Embryonic facial prominence (tissue), 1 donor: ENCODE data around the gene SV2B.

Source experiments
- DNase-seq: peaks from one replicate; pipeline ENCODE4 v3.0.0-alpha.2; 2016; ENCODE audit errors: extremely low spot score

SV2B gene

DNA sequence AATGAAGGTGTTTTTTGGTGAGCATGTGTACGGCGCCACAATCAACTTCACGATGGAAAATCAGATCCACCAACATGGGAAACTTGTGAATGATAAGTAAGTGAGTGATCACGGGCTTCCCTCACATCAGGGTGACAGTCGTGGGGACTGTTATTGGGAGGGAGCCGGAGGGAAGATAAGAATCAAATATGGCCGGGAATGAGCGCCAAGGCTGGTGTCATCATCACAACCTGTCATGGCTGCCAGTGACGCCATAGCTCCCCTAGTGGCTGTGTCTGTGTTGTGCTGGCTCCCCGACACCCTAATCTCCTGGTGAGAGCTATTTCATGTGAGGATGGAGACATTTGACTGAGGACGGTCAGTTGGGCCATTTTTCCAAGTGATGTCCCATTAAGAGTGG lies 168.5 kb downstream of the SV2B start:
- DNase-seq, result no peak

DNA sequence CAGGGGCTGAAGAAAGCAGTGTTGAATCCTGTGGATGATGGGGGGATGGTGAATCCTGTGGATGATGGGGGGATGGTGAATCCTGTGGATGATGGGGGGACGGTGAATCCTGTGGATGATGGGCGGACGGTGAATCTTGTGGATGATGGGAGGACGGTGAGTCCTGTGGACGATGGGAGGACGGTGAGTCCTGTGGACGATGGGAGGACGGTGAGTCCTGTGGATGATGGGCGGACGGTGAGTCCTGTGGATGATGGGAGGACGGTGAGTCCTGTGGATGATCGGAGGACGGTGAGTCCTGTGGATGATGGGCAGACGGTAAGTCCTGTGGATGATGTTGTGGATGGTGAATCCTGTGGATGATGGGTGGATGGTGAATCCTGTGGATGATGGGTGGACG lies 170.7 kb downstream of the SV2B start:
- no peak for DNase-seq

DNA sequence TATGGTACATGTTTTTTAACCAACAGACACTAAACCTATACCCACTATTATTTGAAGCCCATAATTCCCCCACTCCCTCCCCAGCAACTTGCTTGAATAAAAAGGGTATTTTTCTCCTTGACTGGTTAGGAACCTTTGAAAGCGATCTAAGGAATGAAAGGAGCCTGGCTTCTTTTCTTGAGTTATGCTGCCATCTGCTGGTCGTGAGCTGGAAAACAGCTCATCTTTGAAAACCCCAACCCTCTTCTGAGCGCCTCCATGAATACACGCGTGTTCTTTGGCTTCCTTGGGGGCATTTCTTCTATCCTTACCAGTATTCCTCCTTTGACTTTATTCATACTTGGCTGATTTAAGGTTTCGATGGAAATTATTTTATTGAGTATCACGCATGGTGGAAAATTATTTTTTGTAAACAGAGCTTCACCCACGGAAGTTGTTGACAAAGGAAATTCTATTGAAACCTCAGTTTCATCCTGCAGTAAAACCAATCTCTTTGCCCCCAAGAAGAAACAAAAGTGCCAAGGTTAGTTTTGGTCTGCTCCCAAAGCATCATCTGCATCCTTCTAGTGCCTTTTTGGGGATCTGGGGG lies 171.6 kb downstream of the SV2B start:
- DNase-seq, result peak; percentile 53

DNA sequence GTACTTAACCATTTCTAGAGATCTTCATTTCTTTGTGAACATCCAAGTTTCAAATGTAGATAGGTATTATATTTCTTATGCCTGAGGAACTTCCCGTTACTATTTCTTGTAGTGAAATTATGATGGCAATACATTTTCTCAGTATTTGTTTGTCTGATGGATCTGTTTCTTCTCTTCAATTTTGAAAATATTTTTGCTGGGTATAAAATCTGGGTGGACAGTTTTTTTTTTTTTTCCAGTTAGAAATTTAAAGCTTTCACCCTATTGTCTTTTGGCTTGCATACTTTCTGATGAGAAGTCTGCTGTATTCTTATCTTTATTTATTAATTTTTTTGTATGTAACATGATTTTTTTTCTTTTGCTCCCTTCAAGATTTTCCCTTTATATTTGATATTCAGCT lies 175.8 kb downstream of the SV2B start:
- no peak for DNase-seq

DNA sequence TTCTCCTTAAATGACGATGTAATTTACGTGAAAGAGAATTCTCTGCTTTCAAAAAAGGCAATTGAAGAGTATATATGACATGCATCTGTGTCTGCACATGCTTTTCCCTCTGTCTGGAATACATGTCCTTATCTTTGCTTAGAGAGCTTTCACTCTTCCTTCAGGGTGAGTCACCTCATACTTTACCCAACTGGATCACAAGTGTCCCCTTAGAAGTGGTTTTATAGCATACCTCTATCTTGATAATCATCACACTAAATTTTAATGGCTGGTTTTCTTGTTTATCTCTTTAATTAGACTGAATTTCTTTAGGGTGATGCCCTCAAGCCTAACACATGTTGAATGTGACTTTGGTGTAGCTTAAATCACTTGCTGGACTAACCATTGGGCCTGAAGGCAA lies 178.9 kb downstream of the SV2B start:
- DNase-seq, result no peak

DNA sequence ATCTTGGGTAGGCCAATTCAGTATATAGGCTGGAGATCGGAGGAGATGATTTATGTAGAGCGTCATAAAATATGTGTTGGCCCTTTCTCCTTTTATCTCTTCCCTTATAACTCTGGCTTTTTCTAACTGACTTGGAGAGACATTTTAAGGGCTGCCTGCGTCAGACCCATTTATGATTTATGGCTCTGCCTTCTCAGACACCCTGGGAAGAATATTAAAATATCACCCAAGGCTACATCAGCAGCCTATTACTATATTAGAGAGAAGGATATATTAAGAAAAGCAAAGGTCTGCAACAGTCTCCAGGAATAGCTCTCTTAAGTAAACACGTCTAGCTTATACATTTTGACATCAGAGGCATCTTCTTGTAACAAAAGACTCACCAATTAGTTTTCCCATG lies 179.4 kb downstream of the SV2B start:
- DNase-seq, result no peak

DNA sequence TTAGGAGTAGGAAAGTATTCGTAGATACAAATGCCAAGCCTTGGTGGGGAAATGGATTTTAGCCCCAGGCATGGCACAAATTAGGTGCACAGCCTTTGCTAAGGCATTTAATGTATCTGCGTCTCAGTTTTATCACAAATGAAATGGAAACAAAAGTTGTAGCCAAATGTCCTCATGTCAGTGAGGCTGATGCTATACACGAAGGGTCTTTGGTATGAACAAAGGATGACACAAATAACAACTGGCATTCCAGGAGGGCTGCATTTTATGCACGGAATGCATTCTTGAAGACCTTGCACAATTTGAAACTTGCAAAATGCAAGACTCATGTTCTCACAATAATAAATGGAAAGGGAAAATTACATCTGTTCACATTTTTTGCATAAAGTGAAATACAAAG lies 181.9 kb downstream of the SV2B start:
- no peak for DNase-seq

DNA sequence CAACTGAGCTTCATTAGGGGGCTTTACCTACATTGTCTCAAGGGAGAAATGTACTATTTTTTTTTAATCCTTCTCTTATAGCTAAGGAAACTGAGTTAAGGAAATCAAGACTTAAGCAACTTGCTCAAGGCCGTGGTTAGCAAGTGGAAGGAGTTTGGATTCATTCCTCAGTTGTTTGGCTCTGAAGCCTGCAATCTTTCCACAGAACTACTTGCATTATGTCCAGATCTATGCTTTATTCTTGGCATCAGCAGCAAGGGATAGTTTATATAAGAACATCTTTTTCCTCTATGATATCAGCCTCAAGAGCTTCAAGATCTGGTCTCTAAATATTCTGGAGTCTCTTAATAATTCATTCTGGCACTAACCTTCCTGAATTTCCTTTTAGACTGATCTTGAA lies 182.4 kb downstream of the SV2B start:
- DNase-seq, result no peak

DNA sequence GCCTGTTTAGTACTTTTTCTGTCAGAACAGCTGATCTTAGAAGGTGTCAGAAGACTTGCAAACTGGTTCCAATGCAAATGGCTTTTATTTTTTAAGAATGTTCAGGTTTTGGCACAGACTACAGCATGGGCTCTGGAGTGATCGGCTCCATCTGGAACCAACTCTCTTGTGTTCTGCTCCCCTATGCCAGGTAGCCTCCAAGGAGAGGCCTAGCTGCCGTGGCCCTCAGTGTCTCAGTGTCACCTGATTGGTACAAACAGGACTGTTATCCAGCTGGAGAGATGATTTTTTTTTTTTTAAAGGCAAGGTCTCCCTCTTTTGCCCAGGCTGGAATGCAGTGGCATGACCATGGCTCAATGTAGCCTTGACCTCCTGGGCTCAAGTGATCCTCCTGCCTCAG lies 183.1 kb downstream of the SV2B start:
- no peak for DNase-seq

DNA sequence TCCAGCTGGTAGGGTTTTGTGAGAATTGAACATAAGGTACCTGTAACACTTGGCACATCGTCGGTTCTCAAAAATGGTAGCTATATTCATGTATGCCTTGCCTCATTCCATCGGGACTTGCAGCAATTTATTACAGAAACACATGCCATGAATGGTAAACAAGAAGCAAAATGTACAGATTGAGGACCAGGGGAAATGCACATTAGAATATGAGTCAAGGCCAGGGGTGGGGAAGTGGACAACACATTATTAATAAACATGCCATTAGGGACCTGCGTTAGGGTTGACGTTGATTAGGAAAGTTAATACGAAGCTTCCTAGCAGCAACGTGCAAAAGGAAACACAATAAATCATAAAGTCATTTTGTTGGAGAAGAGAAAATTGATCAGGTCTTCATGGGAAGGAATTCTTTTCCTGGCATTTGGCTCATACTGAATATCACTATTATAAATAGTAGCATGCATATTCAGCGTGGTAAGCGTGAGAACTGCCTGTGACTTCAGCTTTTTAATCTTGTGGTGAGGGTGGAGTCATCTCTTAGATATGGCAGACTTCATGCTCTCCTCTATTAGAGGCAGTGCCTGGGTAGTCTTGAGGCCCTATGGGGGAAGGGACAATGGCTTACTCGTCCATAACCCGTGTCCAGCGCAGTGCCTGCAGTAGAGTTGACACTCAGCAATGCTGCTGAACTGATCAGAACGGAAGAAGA lies 184.9 kb downstream of the SV2B start:
- no peak for DNase-seq

DNA sequence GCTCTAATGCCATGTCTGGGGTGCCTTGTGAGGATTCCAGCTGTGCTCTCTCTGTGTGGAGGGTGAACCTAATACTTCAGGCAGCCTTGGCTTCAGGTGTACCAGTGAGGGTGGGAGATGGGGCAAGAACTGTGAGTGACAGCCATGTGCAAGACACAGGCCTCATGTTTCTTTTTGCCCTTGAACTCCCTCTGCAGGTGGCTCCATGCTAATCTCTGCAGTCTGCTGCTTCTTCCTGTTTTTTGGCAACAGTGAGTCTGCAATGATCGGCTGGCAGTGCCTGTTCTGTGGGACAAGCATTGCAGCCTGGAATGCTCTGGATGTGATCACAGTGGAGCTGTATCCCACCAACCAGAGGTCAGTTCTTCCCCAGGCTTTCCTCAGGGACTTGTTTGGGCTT lies 189.3 kb downstream of the SV2B start:
- DNase-seq, result no peak

DNA sequence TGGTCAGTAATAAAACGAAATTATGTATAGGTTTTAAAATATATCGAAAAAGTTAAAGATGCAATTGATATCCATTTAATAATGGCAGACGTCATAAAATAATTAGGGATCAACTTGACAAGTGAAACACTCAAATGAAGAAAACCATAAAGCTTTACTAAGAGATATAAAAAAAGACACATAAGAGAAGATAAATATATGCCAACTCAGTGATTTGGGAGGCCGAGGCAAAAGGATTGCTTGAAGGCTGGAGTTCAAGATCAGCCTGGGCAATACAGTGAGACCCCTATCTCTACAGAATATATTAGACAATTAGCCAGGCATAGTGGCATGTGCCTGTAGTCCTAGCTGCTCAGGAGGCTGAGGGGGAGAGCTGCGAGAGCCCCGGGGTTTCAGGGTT lies 190.5 kb downstream of the SV2B start:
- DNase-seq, result no peak

DNA sequence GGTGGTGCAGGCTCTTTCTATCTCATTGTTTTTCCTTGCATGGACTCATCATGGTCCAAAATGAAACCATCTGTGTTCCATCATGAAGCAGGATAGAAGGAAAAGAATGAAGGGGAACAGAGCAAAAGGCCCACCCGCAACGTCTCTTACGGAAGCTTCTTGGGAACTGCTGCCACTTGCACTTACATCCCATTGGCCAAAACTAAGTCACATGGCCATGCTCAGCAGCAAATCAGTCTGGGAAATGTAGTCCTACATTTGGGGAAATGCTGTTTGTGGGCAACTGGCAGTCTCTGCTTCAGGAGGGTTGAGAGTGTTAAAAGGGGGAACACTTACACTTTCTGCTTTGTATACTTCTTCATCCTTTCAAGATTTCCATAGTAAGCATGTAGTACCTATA lies 191.6 kb downstream of the SV2B start:
- DNase-seq, result no peak

DNA sequence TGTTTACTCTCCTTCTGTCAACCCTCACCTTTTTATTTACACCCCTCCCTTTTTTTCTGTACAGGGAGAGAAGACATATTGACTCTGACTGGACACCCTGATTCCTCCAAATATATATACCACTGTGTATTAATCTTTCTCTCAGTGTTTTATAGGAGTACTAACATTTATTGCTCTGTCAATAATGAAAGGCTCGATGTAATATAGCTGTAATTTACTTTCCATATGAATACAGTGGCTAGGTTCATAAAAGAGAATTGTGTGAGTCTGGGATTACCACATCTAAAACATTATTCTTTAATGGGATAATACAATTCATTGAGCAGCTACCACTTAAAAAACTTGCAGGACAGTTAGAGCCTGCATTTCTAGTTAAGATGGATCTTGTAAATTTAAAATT lies 194.3 kb downstream of the SV2B start:
- no peak for DNase-seq

DNA sequence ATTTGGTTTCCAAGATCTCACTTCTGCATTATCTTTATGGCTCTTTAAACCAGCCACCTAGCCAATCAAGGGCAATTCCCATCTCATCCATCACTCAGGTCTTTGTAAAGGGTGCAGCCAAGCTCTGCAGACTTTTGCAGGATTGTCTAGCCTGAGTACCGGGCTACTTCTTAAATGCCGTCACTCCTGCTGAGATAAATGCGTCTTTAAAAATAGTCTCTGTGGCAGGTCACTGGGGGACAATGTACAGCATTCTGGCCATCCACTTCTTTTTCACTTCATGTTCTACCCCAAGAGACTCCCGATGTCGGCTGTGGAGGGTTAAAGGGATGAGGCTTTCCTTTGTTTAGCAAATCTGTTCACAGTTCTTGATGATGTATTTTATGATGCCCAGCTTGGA lies 194.7 kb downstream of the SV2B start:
- DNase-seq, result no peak

DNA sequence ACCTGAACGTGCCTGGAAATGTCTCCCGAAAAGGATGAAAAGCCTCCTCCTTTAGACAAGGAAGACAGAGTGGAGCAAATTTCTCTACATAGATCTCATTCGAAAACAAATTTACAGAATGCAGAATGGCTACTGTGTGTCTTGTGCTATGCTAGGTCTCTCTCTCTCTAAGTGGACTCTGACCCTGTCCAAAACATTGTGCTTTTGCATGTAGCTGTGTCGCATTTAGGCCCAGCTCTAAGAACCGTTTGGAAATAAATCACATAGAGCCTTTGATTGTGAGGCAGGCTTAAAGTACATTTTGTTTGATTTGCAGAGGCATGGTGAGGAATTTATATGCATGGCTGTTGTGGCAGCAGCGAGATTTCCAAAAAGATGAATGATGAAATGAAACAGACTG lies 198.0 kb downstream of the SV2B start:
- DNase-seq, result no peak

DNA sequence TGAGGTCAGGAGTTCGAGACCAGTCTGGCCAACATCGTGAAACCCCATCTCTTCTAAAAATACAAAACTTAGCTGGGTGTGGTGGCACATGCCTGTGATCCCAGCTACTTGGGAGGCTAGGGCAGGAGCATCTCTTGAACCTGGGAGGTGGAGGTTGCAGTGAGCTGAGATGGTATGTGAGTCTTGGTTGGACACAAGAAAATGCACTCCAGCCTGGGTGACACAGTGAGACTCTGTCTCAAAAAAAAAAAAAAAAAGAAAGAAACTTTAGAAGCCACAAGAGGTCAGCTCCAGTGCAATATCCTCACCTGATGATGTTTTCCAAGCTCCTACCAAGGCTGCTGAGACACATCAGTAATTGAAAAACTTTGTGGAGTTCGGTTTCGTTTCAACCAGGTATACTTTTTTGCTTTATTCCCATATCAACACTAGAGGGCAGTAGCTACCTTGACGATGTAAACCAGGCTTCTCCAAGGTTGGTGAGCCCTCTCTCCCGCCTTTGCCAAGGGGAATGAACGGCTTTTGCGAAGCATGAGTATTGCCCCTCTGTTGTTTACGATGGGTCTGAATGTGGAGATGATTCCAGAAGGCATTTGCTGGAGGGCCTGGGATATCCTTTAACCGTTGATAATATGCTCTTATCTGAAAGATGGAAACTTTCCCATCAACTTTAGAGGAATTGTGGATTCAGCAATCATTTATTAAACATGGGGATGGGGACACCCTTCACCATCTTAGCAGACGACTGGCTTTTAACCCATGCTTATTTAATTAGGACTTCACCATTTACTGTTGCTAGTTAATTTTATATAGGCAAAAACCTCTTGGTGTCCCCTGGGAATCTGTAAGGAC lies 202.8 kb downstream of the SV2B start:
- peak; percentile 62 for DNase-seq

DNA sequence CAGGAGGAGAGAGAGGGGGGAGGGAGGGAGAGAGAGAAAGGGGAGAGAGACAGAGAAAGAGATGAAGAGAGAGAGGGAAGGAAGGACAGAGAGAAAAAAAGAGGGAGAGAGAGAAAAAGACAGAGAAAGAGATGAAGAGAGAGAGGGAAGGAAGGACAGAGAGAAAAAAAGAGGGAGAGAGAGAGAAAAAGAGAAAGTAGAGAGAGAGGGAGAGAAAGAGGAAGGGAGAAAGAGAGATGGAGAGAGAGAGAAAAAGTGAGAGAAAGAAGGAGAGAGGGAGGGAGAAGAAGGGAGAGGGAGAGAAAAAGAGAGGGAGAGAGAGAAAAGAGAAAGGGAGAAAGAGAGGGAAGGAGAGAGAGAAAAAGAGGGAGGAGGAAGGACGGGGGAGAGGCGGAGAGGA lies 204.2 kb downstream of the SV2B start:
- no peak for DNase-seq

DNA sequence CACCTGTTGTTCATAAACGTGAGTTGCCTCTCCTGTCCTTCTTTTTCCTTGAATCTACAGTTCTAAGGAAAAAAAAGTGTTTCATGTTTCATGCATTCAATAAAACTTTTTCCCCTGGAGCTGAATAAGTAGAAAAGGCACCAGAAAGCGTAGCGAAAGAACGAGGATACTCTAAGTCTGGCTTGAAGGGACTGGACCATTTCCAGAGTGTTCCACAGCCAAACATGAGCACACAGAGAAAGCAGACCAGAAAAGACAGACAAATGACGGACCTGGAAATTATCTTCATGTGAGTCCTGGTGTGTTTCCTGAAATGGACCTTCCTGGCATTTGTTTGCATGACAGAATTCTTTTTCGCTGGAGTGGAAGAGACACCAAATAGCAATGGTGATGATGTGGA lies 204.7 kb downstream of the SV2B start:
- no peak for DNase-seq

DNA sequence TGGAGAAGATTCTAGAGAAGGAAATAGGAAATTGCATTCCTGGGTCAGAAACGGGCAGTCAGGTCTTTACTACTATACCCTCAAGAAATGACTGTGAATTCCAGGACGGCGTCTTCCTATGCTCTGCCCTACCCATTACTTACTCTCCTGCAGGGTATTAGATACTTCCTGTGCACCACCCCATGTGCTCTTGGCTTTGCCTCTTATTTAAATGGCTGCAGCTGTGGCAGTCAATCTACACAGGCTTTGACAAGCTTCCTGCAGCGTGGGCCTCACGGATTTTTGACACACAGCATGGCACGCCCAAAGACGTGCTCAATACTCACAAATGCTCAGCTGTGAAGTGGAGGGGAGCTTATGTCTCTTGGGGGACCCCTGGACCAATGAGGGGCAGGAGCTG lies 206.1 kb downstream of the SV2B start:
- no peak for DNase-seq

DNA sequence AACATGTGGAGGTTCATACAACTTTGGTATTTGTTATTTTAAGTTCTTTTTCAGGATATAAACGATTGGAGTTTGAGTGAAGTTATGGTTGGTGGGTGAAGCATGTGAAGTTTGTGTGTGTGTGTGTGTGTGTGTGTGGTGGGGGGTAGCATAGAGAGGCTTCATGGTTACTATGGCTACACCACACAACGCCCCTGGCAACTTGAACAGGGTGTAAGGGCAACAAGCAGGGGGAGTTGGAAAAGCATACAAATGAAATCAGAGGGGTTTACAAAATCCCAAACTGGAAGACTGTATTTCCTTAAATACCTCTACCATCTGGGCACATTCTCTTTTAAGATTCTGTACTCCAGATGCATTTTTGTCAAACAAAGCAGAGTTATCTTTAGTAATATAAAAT lies 207.5 kb downstream of the SV2B start:
- DNase-seq, result no peak

DNA sequence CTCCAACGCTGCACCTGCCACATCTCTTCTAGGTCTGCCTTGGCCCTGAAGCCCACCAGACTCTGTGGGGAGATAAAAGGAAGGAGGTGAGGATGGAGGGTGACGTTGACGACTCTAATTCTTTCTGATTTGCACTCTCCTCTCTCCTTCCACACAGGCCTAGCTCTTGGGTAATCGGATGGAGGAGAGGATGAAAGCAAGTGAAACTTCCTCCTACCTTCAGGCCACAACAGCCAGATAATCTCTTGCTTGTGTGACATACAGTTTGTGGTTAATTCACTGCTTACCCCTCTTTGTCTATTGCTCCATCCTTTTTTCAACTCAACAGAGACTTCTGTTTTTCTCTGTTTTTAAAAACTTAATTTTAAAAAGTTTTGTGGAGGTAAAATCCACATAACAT lies 208.1 kb downstream of the SV2B start:
- no peak for DNase-seq

DNA sequence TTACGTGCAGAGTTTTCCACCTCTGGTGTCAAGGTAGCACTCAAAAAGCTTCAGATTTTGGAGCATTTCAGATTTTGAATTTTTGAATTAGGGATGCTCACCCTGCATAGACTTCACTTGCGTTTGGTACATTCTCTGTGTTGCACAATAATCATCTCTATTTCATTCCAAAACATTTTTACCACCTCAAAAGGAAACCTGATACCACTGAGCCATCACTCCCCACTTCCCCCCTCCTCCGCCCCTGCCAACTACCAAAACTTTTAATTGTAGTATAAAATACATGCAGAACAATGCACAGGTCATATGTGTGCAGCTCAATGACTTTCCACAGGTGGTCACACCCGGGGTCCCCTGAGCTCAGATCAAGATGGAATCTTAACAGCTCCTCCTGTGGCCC lies 208.8 kb downstream of the SV2B start:
- DNase-seq, result no peak
